Hepatocyte (in vitro differentiated cells): ENCODE results near the gene DRC7.

ENCODE experiments used
- CTCF ChIP-seq: fragments of 200-600 bp; sonication (generic); IDR thresholded peaks from 2 replicates; pipeline ENCODE4 v1.5.1; 2016; ENCODE audit warnings: antibody characterized with exemption, mild to moderate bottlenecking; ENCODE audit not compliant: poor library complexity
- EZH2 ChIP-seq: fragments of 200-600 bp; sonication (generic); IDR thresholded peaks from 2 replicates; pipeline ENCODE4 v1.6.1; 2016; ENCODE audit warnings: antibody characterized with exemption, mild to moderate bottlenecking, borderline replicate concordance

DNA sequence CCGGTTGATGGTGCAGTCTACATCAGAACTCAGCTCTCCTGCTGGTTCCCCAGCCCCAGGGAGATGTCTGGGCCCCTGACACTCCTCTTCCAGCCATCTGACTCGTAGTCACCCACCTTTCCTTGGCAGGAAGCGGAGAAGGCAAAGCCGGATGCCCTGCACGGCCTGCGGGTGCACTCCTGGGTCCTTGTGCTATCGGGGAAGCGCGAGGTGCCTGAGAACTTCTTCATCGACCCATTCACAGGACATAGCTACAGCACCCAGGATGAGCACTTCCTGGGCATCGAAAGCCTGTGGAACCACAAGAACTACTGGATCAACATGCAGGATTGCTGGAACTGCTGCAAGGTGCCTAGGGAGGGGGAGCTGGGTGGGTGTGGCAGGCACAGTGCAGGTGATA, 12.7 kb downstream of the DRC7 start:
- TF ChIP-seq EZH2, result no peak
- TF ChIP-seq CTCF, result no peak
